K562 (cell line): ENCODE data around the gene IRS1. TPM values are rescaled to one million over a fixed set of nuclear protein-coding genes. Genes with fewer than 3 reads are reported as not detected.

Experiments
- BHLHE40 ChIP-seq: IDR thresholded peaks from 2 replicates; pipeline ENCODE4 v1.6.1; 2011; ENCODE audit warnings: low read length, improper control_type of control experiment
- BRD9 ChIP-seq: fragments of 450-650 bp; IDR thresholded peaks from 2 replicates; pipeline ENCODE4 v1.6.1; 2018; ENCODE audit warnings: low read depth; ENCODE audit not compliant: partially characterized antibody
- CBFA2T2 ChIP-seq: fragments of 450-650 bp; conservative IDR thresholded peaks from 2 replicates; pipeline ENCODE4 v1.6.1; 2017; ENCODE audit warnings: mild to moderate bottlenecking
- CXXC5 ChIP-seq: fragments of 250-450 bp; sonication (Bioruptor Pico); IDR thresholded peaks from 2 replicates; pipeline ENCODE4 v1.8.0; 2022; ENCODE audit warnings: inconsistent platforms, mild to moderate bottlenecking, moderate library complexity
- E2F3 ChIP-seq: fragments of 250-450 bp; sonication (Bioruptor Pico); IDR thresholded peaks from 2 replicates; pipeline ENCODE4 v1.4.0; 2020; ENCODE audit warnings: mild to moderate bottlenecking
- FOXA3 ChIP-seq, 2 experiments: fragments of 450-650 bp in 1 of 2; sonication (generic) in 1 of 2; formaldehyde crosslinking; IDR thresholded peaks in 1 of 2; conservative IDR thresholded peaks in 1 of 2; 2 replicates each; pipeline versions ENCODE4 v1.4.0 to v1.8.0; 2020 to 2022; ENCODE audit warnings: mild to moderate bottlenecking in 2 of 2, missing genetic modification reagents in 1 of 2
- FOXJ2 ChIP-seq: fragments of 200-800 bp; sonication (Bioruptor generic); IDR thresholded peaks from 2 replicates; pipeline ENCODE4 v1.6.1; 2016; ENCODE audit warnings: missing genetic modification characterization, missing compliant biosample characterization
- GATA2 ChIP-seq: sonication (generic); formaldehyde crosslinking; IDR thresholded peaks from 2 replicates; pipeline ENCODE4 v1.4.0; 2020; ENCODE audit warnings: mild to moderate bottlenecking, missing genetic modification reagents
- HDAC1 ChIP-seq, 2 experiments: fragments of 450-650 bp; IDR thresholded peaks; 2 replicates each; pipeline ENCODE4 v1.6.1; 2016 to 2017; ENCODE audit warnings: inconsistent platforms in 1 of 2, mild to moderate bottlenecking in 1 of 2, moderate library complexity in 1 of 2
- HNRNPL ChIP-seq: fragments of 200-400 bp; formaldehyde crosslinking; IDR thresholded peaks from 2 replicates; pipeline ENCODE4 v1.6.1; 2017; ENCODE audit warnings: low read depth, mild to moderate bottlenecking, low read length
- HSF4 ChIP-seq: fragments of 250-450 bp; sonication (Bioruptor Pico); IDR thresholded peaks from 2 replicates; pipeline ENCODE4 v2.1.2; 2022; ENCODE audit warnings: mild to moderate bottlenecking, moderate library complexity, borderline replicate concordance
- KDM1A ChIP-seq, 2 experiments: fragments of 450-650 bp; IDR thresholded peaks; 2 replicates each; pipeline ENCODE4 v1.6.1; 2016; ENCODE audit warnings: mild to moderate bottlenecking in 2 of 2
- KLF10 ChIP-seq: fragments of 250-450 bp; sonication (Bioruptor Pico); IDR thresholded peaks from 2 replicates; pipeline ENCODE4 v1.6.1; 2021; ENCODE audit warnings: matching md5 sums
- NRF1 ChIP-seq, 2 experiments: fragments of 450-650 bp; IDR thresholded peaks in 1 of 2; conservative IDR thresholded peaks in 1 of 2; 2 replicates each; pipeline ENCODE4 v1.6.1; 2014; ENCODE audit warnings: mild to moderate bottlenecking in 2 of 2
- RB1 ChIP-seq: fragments of 450-650 bp; IDR thresholded peaks from 2 replicates; pipeline ENCODE4 v1.6.1; 2017; ENCODE audit warnings: low read depth, mild to moderate bottlenecking
- RHOXF2B ChIP-seq: fragments of 250-450 bp; sonication (Bioruptor Pico); conservative IDR thresholded peaks from 2 replicates; pipeline ENCODE4 v1.5.1; 2021
- SMAD4 ChIP-seq: fragments of 250-450 bp; sonication (Bioruptor Pico); conservative IDR thresholded peaks from 2 replicates; pipeline ENCODE4 v1.8.0; 2021; ENCODE audit warnings: inconsistent platforms, mild to moderate bottlenecking, moderate library complexity
- TCF7 ChIP-seq: sonication (generic); IDR thresholded peaks from 2 replicates; pipeline ENCODE4 v1.6.1; 2016; ENCODE audit warnings: antibody characterized with exemption, borderline replicate concordance
- TGIF2 ChIP-seq: sonication (generic); formaldehyde crosslinking; IDR thresholded peaks from 2 replicates; pipeline ENCODE4 v1.8.1; 2022; ENCODE audit warnings: mild to moderate bottlenecking, missing genetic modification reagents, moderate library complexity
- THRAP3 ChIP-seq: fragments of 450-650 bp; IDR thresholded peaks from 2 replicates; pipeline ENCODE4 v1.6.1; 2016; ENCODE audit warnings: mild to moderate bottlenecking, inconsistent platforms, borderline replicate concordance
- YY1 ChIP-seq, 3 experiments: IDR thresholded peaks; 2 replicates each; pipeline ENCODE4 v1.6.1; 2011; ENCODE audit warnings: low read length in 2 of 3, mild to moderate bottlenecking in 2 of 3, moderate library complexity in 2 of 3, borderline replicate concordance in 1 of 3, control low read depth in 1 of 3, low read depth in 1 of 3; ENCODE audit not compliant: insufficient read depth in 3 of 3, insufficient replicate concordance in 2 of 3, control insufficient read depth in 1 of 3, insufficient read length in 1 of 3; ENCODE audit errors: extremely low read depth in 1 of 3
- ZKSCAN8 ChIP-seq: fragments of 200-800 bp; sonication (Bioruptor generic); IDR thresholded peaks from 2 replicates; pipeline ENCODE4 v1.6.1; 2016; ENCODE audit warnings: missing genetic modification characterization, missing compliant biosample characterization
- ZNF324 ChIP-seq: fragments of 250-450 bp; sonication (Bioruptor Pico); IDR thresholded peaks from 2 replicates; pipeline ENCODE4 v1.4.0; 2020; ENCODE audit warnings: mild to moderate bottlenecking
- ZNF431 ChIP-seq: sonication (generic); formaldehyde crosslinking; IDR thresholded peaks from 2 replicates; pipeline ENCODE4 v1.8.0; 2022; ENCODE audit warnings: mild to moderate bottlenecking, missing genetic modification reagents
- ZNF717 ChIP-seq: fragments of 250-450 bp; sonication (Bioruptor Pico); IDR thresholded peaks from 2 replicates; pipeline ENCODE4 v1.5.0; 2021
- polyA plus RNA-seq, 8 experiments: library from polyadenylated mRNA; depleted of rRNA in 4 of 8; stranded (reverse) in 5 of 8; unstranded in 3 of 8; fragments of >200 nt; fragmentation: Nextera tagmentation in 2 of 8; fragmentation: Illumina TruSeq in 1 of 8; extraction: Ambion mirVana in 2 of 8; extraction: Trizol in 1 of 8; gene quantifications; 2 replicates each; pipeline versions ENCODE4 v1.2.1 to v1.2.3, GENCODE V29; 2011 to 2014; ENCODE audit warnings: inconsistent platforms in 1 of 8, missing spikeins in 1 of 8
- total RNA-seq, 7 experiments: library from RNA; depleted of rRNA in 6 of 7; stranded (reverse); fragments of >200 nt in 6 of 7; fragmentation: Illumina TruSeq in 2 of 7; extraction: Trizol in 2 of 7; gene quantifications; 2 replicates each; pipeline versions ENCODE4 v1.2.1 to v1.2.3, GENCODE V29; 2011 to 2021; ENCODE audit warnings: low replicate concordance in 1 of 7
- TF ChIP-seq, protein P1 (sequence below): fragments of 250-450 bp; sonication (Bioruptor Pico); IDR thresholded peaks from 2 replicates; pipeline ENCODE4 v1.4.0; 2020; ENCODE audit warnings: borderline replicate concordance
- TF ChIP-seq, protein P2 (sequence below): fragments of 250-450 bp; sonication (Bioruptor Pico); IDR thresholded peaks from 2 replicates; pipeline ENCODE4 v1.5.0; 2021
- TF ChIP-seq, protein P3 (sequence below): fragments of 250-450 bp; sonication (Bioruptor Pico); IDR thresholded peaks from 2 replicates; pipeline ENCODE4 v1.8.0; 2022; ENCODE audit warnings: moderate library complexity, mild to moderate bottlenecking, inconsistent platforms

Gene IRS1
- total and polyA plus RNA-seq, 9 of the 15 experiments (the other 6 are each of a cell fraction or from before 2014, with no cell fraction given) = under 0.01 to 0.31 (median 0.08) TPM; not detected in 1

DNA sequence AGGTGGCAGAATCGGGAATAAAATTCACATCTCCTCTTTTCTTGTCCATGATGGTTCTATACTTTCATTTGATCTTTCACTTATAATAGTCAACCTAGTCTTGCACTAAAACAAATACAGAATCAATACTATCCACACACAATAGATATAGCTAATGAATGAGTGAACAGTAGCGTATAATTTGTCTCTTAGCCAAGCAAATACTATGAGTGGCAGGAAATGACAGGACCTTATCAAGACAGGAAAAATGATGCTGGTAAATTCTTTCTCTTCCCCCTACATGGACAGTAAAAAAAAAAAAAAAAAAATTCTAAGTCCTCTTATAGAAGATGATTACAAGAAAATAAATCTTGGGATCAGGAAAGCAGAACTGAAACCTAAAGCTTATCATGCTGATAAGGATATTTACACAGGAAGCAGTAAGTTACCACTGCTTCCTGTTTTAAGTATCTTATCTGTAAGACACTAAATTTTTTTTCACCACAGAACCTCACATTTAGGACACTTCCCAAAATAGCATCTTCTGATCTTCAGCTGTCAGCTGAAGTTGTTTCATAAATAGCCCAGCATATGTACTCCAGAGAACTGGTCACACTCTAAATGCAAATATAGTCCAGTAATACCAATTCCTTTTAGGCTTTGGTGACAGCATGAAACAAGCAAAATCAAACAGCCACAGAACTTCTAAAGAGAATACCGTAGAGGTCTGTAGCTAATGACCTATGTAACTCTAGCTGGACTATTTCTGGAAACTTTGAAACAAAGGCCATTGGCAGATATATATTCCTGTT, 27.0 kb downstream of the IRS1 start (continued):
- TF ChIP-seq, protein P1, sequence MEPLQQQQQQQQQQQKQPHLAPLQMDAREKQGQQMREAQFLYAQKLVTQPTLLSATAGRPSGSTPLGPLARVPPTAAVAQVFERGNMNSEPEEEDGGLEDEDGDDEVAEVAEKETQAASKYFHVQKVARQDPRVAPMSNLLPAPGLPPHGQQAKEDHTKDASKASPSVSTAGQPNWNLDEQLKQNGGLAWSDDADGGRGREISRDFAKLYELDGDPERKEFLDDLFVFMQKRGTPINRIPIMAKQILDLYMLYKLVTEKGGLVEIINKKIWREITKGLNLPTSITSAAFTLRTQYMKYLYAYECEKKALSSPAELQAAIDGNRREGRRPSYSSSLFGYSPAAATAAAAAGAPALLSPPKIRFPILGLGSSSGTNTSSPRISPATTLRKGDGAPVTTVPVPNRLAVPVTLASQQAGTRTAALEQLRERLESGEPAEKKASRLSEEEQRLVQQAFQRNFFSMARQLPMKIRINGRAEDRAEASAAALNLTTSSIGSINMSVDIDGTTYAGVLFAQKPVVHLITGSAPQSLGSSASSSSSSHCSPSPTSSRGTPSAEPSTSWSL (CRISPR knock-in tag) = no peak
- TF ChIP-seq FOXJ2 (tag) (0 out of 2 replicates have a peak, but pooled peaks have one; percentile 18), YY1 (IDR thresholded peaks at IDR 0.05; ENCODE audit: borderline replicate concordance in 1 of 3, control insufficient read depth in 1 of 3, extremely low read depth in 1 of 3, insufficient read depth in 3 of 3, insufficient read length in 1 of 3, insufficient replicate concordance in 2 of 3, low read depth in 1 of 3, low read length in 2 of 3) (no peak), FOXA3 (CRISPR knock-in tag; conservative IDR thresholded peaks at IDR 0.05 in 1 of 2, IDR thresholded peaks at IDR 0.05 in 1 of 2) (peak; percentile 95 to 100; a peak in 3 of 4 replicates), ZNF717 (CRISPR knock-in tag) (no peak), BRD9 (no peak), ZNF324 (CRISPR knock-in tag) (no peak), CBFA2T2 (no peak; the same call in none of the 2 replicates), BHLHE40 (peak; percentile 59), CXXC5 (CRISPR knock-in tag) (0 out of 2 replicates have a peak, but pooled peaks have one; percentile 10), KLF10 (CRISPR knock-in tag) (no peak), THRAP3 (no peak), HDAC1 (IDR thresholded peaks at IDR 0.05) (peak in 1 of 2 experiments; percentile 93; a peak in 2 of 4 replicates), KDM1A (IDR thresholded peaks at IDR 0.05) (peak; percentile 97), RB1 (no peak), TGIF2 (CRISPR knock-in tag) (no peak), SMAD4 (CRISPR knock-in tag) (peak; percentile 90), HNRNPL (no peak), HSF4 (CRISPR knock-in tag) (no peak), ZNF431 (CRISPR knock-in tag) (no peak), GATA2 (CRISPR knock-in tag) (peak; percentile 56; the same call in 1 of the 2 replicates), ZKSCAN8 (CRISPR knock-in tag) (no peak), TCF7 (0 out of 2 replicates have a peak, but pooled peaks have one; percentile 73), RHOXF2B (CRISPR knock-in tag) (no peak), NRF1 (conservative IDR thresholded peaks at IDR 0.05 in 1 of 2, IDR thresholded peaks at IDR 0.05 in 1 of 2) (no peak), E2F3 (CRISPR knock-in tag) (no peak)
- TF ChIP-seq, protein P2, sequence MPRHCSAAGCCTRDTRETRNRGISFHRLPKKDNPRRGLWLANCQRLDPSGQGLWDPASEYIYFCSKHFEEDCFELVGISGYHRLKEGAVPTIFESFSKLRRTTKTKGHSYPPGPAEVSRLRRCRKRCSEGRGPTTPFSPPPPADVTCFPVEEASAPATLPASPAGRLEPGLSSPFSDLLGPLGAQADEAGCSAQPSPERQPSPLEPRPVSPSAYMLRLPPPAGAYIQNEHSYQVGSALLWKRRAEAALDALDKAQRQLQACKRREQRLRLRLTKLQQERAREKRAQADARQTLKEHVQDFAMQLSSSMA (CRISPR knock-in tag) = no peak
- TF ChIP-seq, protein P3, sequence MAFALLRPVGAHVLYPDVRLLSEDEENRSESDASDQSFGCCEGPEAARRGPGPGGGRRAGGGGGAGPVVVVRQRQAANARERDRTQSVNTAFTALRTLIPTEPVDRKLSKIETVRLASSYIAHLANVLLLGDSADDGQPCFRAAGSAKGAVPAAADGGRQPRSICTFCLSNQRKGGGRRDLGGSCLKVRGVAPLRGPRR (CRISPR knock-in tag) = no peak
